Stimulated activated CD4-positive, alpha-beta T cell treated with anti-CD3 and anti-CD28 coated beads, Interleukin-12 subunit alpha, Interleukin-12 subunit beta, amount 100 ng/mL, for 48 hours (primary cell): ENCODE measurements around the gene ZNF500.

Source experiments
- DNase-seq, 3 donors: peaks; one replicate each; pipeline ENCODE4 v3.0.0-alpha.2; 2020; ENCODE audit warnings: low read depth in 2 of 3, low spot score in 1 of 3

The ZNF500 gene

DNA sequence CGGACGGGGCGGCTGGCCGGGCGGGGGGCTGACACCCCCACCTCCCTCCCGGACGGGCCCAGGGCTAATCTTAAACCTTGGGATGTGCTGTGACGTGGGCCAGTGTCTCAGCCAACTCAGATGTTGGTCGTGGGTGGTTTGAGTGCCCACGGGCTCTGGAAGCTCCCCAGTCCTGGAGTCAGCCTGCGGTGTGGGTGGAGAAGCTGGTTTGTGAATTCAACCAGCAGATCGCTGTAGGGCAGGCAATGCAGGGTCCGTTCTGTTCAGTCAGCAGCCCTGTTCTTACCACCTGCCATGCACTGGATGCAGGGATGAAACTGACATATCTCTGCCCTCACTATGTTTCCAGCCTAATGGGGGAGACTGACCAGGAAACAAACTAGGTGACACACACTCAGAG lies 8.0 kb upstream of the ZNF500 start:
- no peak for DNase-seq

DNA sequence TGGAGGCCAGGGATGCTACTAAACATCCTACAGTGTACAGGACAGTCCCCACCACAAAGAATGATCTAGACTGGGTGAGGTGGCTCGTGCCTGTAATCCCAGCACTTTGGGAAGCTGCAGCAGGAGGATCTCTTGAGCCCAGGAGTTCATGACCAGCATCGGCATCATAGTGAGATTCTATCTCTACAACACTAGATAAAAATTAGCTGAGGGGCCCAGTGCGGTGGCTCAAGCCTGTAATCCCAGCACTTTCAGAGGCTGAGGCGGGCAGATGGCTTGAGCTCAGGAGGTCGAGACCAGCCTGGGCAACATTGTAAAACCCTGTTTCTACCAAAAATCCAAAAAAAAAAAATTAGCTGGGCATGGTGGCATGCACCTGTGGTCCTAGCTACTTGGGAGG lies 5.4 kb upstream of the ZNF500 start:
- DNase-seq, result no peak

DNA sequence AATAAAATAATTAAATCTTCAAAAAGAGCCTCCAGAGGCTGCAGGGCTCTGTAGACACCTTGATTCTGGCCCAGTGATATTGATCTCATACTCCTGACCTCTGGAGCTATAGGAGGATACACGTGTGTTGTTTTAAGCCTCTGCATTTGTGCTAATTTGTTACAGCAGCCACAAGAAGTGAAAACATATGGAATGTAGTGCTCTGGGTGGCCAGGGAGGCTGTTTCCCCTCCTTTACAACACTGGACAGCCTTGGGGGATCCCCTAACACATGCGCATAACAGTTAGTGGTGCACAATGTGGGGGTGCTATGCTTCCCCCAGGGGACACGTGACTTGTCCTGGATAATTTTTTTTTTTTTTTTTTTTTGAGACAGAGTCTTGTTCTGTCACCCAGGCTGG lies 4.7 kb upstream of the ZNF500 start:
- DNase-seq, result no peak

DNA sequence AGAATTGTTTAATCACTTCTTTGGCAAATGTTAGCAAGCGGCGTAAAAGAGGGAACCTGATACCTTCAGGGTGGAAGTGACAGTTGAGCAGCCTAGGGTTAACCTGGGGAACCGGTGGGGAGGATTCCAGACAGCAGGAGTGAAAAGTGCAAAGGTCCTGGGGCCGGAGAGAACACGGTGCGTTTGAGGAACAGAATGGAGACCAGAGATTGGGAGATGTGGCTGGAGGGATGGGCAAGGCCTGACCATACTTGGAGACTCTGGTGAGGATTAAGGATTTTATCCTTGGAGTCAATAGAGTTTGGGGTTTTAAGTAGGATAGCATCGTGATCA lies 2.3 kb upstream of the ZNF500 start:
- DNase-seq, result no peak

DNA sequence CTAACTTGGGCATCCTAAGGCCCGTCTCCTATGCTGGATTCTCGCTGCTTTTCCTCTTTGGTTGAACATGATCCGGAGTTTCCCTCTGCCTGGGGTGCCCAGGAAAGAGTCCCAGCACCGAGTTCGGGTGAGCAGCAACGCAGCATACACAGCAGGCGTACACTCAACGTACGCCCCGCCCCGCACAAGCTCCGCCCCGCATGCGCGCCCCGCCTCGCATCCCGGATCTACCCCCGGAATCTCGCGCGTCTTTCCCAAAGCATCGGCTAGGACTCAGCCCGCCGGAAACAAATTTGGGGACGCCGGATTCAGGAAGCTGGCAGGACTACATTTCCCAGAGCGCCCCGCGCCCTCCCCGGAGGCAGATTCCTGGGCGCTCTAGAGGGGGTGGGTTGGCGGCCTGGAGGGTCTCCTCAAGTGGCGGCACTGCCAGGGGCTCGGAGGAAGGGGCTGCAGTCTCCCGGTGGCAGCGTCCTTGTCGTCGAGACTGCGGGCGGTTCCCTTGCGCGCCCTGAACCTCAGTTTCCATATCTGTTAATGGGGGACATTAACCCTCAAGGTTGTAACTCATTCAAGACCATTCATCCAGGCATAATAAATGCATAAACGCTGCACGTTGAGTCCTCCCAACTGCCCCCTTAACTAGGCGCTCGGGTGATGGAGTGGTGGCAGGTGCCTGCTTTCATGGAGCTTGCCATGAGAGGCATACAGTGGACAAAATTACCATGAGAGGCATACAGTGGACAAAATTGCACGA lies 1.8 kb upstream of the ZNF500 start:
- peak; percentile 86 to 91 (median 88) for DNase-seq

DNA sequence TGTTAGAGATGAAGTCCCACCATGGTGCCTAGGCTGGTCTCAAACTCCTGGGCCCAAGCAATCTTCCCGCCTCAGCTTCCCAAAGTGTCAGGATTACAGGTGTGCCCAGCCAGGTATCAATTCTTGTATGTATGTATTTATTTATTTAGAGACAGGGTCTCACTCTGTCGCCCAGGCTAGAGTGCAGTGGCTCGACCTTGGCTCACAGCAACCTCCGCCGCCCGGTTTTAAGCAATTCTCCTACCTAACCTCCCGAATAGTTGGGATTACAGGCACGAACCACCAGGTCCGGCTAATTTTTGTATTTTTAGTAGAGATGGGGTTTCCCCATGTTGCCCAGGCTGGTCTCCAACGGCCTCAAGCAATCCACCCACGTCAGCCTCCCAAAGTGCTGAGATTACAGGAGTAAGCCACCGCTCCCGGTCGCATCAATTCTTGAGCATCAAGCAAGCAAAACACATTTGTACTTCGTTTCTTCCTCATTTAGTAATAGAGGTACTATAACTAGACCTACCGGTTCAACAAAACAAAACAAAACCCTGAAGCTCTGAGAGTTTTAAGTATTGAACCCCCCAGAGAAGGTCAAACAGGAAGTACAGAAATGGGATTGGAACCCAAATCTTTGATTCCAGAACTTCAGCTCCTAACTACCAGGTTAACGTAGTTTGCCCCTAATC lies 1.0 kb upstream of the ZNF500 start:
- DNase-seq, result no peak

DNA sequence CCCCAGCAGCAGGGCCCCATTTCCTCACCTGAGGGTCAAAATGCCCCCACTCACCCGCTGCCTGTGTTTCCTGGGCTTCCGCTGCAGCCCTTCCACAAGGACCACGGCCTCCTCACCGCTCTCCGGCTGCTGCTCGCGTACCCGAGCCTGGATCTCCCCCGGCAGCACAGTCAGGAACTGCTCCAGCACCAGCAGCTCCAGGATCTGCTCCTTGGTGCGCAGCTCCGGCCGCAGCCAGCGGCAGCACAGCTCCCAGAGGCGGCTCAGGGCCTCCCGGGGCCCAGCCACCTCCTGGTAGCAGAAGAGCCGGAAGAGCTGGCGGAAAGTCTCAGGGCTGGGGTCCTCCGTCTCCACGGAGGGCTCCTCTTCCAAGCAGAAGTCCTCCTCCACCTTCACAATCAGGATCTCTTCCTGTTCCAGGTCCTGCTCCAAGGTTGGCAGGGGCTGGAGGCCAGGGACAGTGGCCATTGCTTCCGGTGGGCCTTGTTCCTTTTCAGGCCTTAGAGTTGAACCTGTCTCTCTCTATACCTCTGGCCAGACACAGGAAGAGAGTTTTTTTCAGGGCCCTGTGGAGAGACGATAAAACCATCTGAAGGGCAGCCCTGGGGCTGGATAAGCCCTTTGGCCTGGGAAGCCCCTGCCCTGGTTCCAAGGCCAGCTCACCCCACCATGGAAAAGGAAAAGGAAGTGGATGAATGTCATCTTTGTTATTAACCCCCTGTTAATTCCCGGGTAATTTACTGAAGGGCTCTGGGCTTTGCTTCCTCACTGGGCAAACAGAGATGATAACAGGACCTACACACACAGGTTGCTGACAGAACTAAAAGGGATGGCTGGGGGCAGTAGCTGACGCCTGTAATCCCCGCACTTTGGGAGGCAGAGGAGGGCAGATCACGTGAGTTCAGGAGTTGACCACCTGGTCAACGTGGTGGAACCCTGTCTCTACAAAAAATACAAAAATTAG lies 1.2 kb downstream of the ZNF500 start:
- no peak for DNase-seq

DNA sequence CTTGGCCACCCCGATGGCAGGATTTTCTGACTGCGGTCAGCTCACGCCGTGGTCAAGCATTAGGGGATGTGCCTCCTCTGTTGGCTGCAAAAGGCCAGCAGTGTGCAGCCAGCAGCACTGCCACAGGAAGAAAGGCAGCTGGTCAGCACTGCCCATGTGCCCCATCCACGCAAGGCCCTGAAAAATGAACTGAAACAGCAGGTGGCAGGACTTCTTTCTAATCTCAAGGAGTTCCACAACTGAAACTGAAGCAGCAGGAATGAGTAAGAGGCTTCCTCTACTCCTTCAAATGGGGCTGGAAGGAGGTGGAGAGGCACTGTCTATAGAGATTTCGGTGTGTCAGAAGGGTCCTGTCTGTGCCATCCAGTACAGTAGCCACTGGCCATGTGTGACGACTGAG lies 3.2 kb downstream of the ZNF500 start:
- DNase-seq, result no peak

DNA sequence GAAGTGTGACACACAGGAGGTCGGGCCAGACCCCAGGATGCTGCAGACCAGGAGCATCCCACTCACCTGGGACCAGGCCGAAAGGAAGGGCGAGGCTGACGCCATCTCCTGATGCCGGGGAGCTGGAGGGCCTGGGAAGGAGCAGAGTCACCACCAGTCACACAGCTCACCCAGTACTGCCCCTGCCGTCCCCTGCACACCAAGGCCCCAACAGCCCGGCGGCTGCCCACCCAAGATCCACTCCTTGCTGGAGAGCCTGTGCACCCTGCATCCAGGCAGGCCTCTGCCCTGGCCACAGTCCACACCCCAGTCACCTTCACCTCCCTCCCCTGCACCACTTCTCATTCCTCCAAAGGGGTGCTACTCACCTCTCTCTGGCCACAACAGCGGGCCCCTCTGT lies 4.8 kb downstream of the ZNF500 start:
- DNase-seq, result no peak

DNA sequence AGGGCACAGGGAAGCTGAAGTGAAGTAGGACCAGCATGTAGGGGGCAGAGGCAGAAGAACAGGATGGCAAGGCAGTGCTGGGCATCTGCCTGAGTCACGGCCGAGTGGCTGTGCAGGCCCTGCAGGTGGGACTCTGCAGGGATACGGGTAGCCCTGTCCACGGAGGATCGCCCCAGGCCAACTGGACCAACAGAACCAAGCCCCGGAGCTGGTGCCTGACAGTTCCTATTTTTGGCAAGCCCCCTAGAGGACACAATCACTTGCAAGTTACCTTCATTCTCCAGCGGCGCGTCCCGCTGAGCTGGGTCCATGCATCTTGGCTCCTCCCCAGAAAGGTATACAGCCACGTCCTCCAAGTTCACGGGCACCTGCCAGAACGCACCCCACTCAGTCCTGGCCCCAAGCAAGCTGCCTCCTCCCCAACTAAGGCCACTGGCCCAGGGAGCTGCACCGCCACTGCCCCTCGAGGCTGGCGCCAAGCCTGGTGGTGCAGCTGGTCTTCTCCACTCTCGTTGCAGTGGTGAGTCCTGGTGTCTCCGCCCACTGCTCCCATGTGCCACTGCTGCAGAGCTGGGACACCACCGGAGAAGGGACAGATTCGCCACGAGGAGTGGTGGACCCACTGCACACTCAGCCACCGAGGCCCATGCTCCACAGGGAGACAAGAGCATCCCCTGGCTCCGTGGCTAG lies 6.6 kb downstream of the ZNF500 start:
- DNase-seq, result no peak

DNA sequence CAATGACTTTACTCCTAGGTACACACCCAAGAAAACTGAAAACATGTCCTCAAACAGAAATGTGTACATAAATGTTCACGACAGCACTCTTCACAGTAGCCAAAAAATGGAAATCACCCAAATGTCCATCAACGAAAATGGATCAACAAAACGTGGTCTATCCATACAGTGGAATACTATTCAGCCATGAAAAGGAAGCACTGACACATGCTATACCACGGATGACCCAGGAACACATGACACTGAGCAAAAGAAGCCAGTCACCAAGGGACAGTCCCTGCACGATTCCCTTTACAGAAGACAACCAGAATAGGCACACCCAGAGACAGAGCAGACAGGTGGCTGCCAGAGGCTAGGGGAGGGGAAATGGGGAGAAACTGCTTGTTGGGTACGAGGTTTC lies 11.3 kb downstream of the ZNF500 start:
- DNase-seq, result no peak

DNA sequence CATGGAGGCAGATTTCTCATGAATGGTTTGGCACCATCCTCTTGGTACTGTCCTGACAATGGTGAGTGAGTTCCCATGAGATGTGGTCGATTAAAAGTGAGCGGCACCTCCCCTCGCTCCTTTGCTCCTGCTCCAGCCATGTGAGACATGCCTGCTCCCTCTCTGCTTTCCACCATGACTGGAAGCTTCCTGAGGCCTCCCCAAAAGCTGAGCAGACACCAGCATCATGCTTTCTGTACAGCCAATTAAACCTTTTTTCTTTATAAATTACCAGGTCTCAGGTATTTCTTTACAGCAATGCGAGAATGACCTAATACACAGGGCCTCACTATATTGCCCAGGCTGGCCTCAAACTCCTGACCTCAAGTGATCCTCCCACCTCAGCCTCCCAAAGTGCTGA lies 12.1 kb downstream of the ZNF500 start:
- no peak for DNase-seq

DNA sequence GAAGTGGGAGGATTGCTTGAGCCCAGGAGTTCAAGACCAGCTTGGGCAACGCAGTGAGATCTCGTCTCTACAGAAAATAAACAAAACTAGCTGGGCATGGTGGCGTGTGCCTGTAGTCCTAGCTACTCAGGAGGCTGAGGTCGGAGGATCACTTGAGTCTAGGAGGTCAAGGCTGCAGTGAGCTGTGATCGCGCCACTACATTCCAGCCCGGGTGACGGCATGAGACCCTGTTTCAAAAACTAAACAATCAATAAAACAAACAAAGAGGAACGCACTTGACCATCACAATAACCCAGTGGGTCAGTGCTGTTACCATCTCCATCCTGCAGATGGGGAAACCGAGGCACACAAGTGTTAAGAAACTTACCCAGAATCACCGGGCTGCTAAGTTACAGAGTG lies 13.7 kb downstream of the ZNF500 start:
- DNase-seq, result no peak

DNA sequence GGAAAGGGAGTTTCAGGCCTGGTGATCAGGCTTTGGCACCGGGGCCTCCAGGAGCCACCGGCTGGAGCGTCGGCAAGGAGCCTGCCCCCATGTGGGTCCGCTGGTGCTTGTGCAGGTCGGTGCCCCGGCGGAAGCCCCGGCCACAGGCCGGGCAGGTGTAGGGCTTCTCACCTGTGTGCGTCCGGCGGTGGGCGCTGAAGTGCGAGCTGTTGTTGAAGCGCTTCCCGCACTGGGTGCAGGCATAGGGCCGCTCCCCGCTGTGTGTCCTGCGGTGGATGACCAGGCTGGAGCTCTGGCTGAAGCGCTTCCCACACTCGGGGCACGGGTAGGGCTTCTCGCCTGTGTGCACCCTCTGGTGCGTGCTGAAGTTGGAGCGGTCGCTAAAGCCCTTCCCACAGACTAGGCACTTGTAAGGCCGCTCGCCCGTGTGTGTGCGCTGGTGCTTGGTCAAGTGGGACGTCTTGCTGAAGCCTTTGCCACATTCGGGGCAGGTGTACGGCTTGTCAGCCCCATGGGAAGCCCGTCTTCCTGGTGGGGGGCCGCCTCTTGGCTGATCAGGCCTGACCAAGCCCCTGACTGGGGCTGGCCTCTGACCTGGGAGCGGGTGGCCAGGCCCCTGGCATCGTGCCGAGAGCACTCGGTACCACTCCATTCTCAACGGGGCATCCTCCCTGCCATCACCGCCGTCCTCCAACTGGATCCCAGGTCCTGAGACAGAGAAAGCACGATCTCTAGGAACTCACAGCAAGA lies 14.4 kb downstream of the ZNF500 start:
- no peak for DNase-seq

DNA sequence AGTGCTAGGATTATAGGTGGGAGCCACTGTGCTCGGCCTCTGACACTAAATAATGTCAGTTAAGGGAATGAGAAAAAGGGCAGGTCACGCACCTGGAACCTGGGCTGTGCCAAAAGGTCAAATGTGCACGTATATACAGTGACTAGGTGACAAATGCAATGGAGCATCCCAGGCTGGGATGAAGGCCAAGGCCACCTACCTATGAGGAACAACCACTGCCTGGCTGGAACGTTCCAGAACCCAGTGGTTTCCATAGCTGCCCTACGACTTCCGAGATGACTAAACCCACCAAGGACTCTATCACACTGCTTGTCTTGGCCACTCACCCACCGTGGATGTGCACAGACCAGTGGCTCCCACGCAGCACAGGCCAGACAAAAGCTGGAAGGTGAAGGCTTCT lies 16.1 kb downstream of the ZNF500 start:
- DNase-seq, result no peak

DNA sequence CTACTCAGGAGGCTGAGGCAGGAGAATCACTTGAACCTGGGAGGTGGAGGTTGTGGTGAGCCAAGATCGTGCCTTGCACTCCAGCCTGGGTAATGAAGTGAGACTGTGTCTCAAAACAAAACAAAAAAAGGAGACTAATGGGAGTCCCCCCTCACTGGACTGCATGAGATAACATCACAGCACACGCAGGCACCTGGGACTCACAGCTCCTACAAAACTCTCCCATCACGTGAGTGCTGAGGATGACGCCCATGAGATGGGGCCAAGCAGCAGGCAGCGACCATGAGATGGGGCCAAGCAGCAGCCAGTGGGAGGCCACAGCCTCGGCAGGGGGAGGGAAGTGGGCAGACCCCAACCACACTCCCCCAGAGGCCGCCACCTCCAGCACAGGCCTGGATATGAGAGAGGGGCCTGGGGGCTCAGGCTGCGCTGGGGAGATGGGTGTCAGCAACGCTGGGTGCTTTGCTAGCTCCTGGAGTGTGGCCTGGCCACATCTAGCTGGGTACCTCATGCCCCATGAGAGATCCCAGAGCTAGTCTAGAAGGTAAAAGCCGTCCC lies 17.2 kb downstream of the ZNF500 start:
- DNase-seq, result no peak

DNA sequence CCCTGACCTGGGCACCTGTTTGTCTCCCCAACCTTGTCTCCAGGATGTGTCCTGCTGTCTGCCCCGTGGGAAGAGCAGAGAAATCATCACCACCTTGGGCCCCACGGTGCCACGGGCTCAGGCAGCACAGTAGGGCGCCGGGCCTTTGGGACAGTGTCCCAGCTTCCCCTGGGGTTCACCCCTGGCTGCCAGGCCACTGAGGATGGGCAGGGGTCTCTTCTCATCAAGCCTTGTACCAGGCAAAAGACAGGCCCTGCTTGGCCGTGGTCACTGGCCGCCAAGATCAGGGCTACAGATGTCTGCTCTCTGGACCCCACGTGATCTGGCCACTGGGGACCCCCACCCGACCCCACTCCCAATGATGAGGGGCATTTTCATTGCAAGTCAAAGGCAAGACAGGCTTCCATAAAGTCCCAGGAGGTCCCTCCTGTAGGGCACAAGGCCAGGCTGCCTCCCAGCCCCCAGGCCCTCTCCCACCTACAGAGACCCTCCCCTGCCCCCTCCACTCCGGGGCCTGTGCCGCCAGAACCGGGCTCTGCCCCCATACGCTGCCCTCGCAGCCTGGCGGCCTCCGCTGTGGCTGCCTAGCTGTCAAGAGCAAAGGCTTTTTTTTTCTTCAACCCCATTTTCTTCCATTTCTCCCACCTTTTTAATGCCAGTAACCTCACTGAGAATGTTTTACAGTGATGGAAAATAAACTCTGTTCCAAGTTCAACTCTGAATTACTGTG lies 18.1 kb downstream of the ZNF500 start:
- DNase-seq, result no peak

DNA sequence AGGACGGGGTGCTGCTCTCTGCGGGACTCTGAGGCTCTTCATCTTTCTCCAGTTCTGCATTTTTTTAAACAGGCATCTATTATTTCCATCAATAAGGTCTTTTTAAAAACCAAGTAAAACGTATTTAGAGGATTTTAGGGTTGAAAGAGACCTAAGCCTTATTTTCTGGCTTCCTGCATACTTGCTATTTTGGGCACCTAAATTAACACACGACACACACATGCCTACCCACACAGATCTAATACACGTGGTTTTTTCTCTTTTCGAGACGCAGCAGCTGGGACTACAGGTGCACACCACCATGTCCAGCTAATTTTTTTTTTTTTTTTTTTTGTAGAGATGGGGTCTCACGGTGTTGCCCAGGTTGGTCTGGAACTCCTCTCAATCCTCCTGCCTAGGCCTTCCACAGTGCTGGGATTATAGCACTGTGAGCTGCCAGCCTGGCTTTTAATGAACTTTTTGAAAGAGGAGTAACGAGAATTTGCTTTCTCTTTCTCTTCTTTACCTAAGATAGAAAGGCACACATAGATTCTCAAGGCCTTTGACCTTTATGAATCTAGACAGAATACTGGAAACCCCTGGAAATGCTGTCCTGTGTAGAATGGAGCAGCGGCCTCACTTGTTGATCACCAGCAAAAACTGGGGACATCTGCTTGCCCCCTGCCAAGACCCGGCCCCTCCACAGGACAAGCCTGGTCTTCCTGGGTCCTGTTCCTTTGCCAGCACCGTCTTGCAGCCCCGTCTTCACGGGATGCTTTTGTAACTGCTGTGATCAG lies 18.9 kb downstream of the ZNF500 start:
- no peak for DNase-seq

DNA sequence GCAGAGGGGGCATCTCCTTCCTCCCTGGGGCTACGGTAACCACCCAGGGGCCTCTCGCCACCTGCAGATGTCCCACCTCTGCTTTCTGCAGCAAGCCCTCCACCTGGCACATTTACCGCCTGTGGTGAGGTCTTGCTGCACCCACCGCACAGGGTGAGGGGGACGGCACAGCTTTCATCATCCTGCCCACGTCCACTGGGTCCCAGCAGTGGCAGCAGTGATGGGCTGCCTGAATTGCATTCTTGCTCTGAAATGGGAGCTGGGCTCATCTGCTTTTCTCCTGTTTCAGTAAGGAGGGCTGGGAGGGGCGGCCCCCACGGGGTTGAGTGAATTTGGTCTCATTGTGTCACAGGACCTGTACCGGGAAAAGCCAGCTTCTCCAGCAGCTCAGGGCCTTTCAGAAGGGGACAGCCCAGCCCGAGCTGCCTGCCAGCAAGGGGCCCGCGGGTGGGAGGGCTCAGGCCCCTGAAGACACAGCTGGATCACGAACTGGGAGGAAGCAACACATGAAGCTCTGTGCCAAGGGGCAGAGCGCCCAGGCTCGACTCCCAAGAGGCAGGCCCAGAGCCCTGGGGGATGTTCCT lies 19.9 kb downstream of the ZNF500 start:
- DNase-seq, result no peak
